Keratinocyte (primary cell): ENCODE measurements around the gene UQCRQ. TPM values are rescaled to one million over a fixed set of nuclear protein-coding genes. Genes with fewer than 3 reads are reported as not detected.

Experiments
- DNase-seq: peaks from one replicate; pipeline ENCODE4 v3.0.0-alpha.2; 2011; ENCODE audit warnings: low read depth, missing footprints, low spot score
- FAIRE-seq: peaks from 2 replicates; lab custom pipeline; 2011; peaks lifted over from hg19 to GRCh38; lab: Jason Lieb, UNC
- H2AFZ ChIP-seq: 2 replicates; pipeline ENCODE4 v1.6.0; 2012; ENCODE audit warnings: low read length, control low read depth, inconsistent platforms; ENCODE audit not compliant: control insufficient read depth
- H3K27ac ChIP-seq: 2 replicates; pipeline ENCODE4 v1.5.1; 2011; ENCODE audit warnings: low read length; ENCODE audit not compliant: control insufficient read depth, insufficient read depth
- H3K27me3 ChIP-seq: 3 replicates; pipeline ENCODE4 v1.6.0; 2011; ENCODE audit warnings: low read length; ENCODE audit not compliant: control insufficient read depth, insufficient read depth; ENCODE audit errors: extremely low read depth
- H3K36me3 ChIP-seq, 2 experiments: 2 replicates in 1 of 2; 3 replicates in 1 of 2; pipeline ENCODE4 v1.5.1; 2011; ENCODE audit warnings: low read length in 2 of 2, mild to moderate bottlenecking in 1 of 2; ENCODE audit not compliant: control insufficient read depth in 2 of 2, insufficient read depth in 2 of 2; ENCODE audit errors: extremely low read depth in 1 of 2
- H3K4me1 ChIP-seq: 3 replicates; pipeline ENCODE4 v1.5.1; 2011; ENCODE audit warnings: low read length; ENCODE audit not compliant: control insufficient read depth, insufficient read depth; ENCODE audit errors: extremely low read depth
- H3K4me2 ChIP-seq: 3 replicates; pipeline ENCODE4 v1.6.0; 2011; ENCODE audit warnings: low read depth, low read length; ENCODE audit not compliant: control insufficient read depth, insufficient read depth; ENCODE audit errors: extremely low read depth
- H3K4me3 ChIP-seq, 3 experiments: fragments of 200-600 bp in 1 of 3; sonication (generic) in 1 of 3; 2 replicates in 2 of 3; 3 replicates in 1 of 3; pipeline ENCODE4 v1.5.1; 2011 to 2016; ENCODE audit warnings: low read length in 3 of 3, mild to moderate bottlenecking in 3 of 3, control low read depth in 2 of 3, inconsistent platforms in 1 of 3, low read depth in 1 of 3, mixed read lengths in 1 of 3, mixed run types in 1 of 3, moderate library complexity in 1 of 3; ENCODE audit not compliant: control insufficient read depth in 2 of 3, insufficient read depth in 2 of 3; ENCODE audit errors: extremely low read depth in 1 of 3
- H3K79me2 ChIP-seq: 2 replicates; pipeline ENCODE4 v1.6.0; 2012; ENCODE audit warnings: low read length; ENCODE audit not compliant: control insufficient read depth, insufficient read depth
- H3K9ac ChIP-seq: 3 replicates; pipeline ENCODE4 v1.6.0; 2011; ENCODE audit warnings: low read length; ENCODE audit not compliant: control insufficient read depth, insufficient read depth; ENCODE audit errors: extremely low read depth
- H3K9me1 ChIP-seq: 3 replicates; pipeline ENCODE4 v1.6.0; 2011; ENCODE audit warnings: low read length; ENCODE audit not compliant: control insufficient read depth, insufficient read depth; ENCODE audit errors: extremely low read depth
- H3K9me3 ChIP-seq: 2 replicates; pipeline ENCODE4 v1.5.1; 2012; ENCODE audit warnings: low read depth, low read length; ENCODE audit not compliant: control insufficient read depth
- H4K20me1 ChIP-seq: 3 replicates; pipeline ENCODE4 v1.6.0; 2011; ENCODE audit warnings: low read length; ENCODE audit not compliant: control insufficient read depth, insufficient read depth; ENCODE audit errors: extremely low read depth
- CTCF ChIP-seq, 3 experiments: IDR thresholded peaks in 1 of 3; conservative IDR thresholded peaks in 1 of 3; optimal IDR thresholded peaks in 1 of 3; 2 replicates in 2 of 3; 3 replicates in 1 of 3; pipeline versions ENCODE3 to v1.5.1; 2011; ENCODE audit warnings: low read length in 3 of 3, mild to moderate bottlenecking in 3 of 3, moderate library complexity in 2 of 3, control low read depth in 1 of 3, inconsistent platforms in 1 of 3; ENCODE audit not compliant: insufficient read depth in 2 of 3; ENCODE audit errors: extremely low read depth in 1 of 3
- EZH2 ChIP-seq: IDR thresholded peaks from one replicate; pipeline ENCODE4 v1.6.1; 2012; ENCODE audit warnings: inconsistent platforms, mild to moderate bottlenecking, low read length, moderate library complexity
- dilution Hi-C: fragments of 300-500 bp; cut with MboI; formaldehyde crosslinking; loops from one replicate; pipeline ENCODE4 v1.7.0; 2020; ENCODE audit warnings: low sequenced_read_pairs; ENCODE audit not compliant: extremely low pct_ligation_motif_present
- polyA plus RNA-seq, 5 experiments: library from polyadenylated mRNA; depleted of rRNA in 3 of 5; stranded (reverse) in 3 of 5; stranded (forward) in 1 of 5; unstranded in 1 of 5; fragments of >200 nt; gene quantifications; 1 replicate in 1 of 5; 2 replicates in 3 of 5; 3 replicates in 1 of 5; pipeline versions ENCODE4 v1.2.1 to v1.2.3, GENCODE V29; 2011 to 2012; ENCODE audit warnings: missing spikeins in 2 of 5, low read depth in 1 of 5, low replicate concordance in 1 of 5

UQCRQ gene
- polyA plus RNA-seq, 1 donor (not counting 4 experiments of a cell fraction or from before 2014, with no cell fraction given) = 488 TPM

GRCh38 chr5:132901036-132901435, 34.6 kb downstream of the UQCRQ start:
- Histone ChIP-seq H3K9me1 (no peaks in the 10 kb centered on the region), H3K27ac (no peak overlapping the region), H2AFZ (no peak overlapping the region), H3K79me2 (peaks cover 3% of the 10 kb centered on the region), H4K20me1 (no peaks in the 10 kb centered on the region), H3K4me1 (no peaks in the 10 kb centered on the region), H3K4me2 (no peak overlapping the region), H3K27me3 (no peaks in the 10 kb centered on the region), H3K9me3 (no peaks in the 10 kb centered on the region), H3K9ac (no peak overlapping the region), H3K36me3 (peaks cover 13 to 19% of the 10 kb centered on the region in 2 experiments), H3K4me3 (no peak overlapping the region)
- dilution Hi-C loops = no loop called here
- FAIRE-seq (no peak), DNase-seq (no peak)
- TF ChIP-seq EZH2 = no peak
- no peak for TF ChIP-seq CTCF (optimal IDR thresholded peaks at IDR 0.05 in 1 of 3, IDR thresholded peaks at IDR 0.05 in 1 of 3, conservative IDR thresholded peaks at IDR 0.05 in 1 of 3; ENCODE audit: extremely low read depth in 1 of 3, insufficient read depth in 2 of 3, low read length in 3 of 3)

DNA sequence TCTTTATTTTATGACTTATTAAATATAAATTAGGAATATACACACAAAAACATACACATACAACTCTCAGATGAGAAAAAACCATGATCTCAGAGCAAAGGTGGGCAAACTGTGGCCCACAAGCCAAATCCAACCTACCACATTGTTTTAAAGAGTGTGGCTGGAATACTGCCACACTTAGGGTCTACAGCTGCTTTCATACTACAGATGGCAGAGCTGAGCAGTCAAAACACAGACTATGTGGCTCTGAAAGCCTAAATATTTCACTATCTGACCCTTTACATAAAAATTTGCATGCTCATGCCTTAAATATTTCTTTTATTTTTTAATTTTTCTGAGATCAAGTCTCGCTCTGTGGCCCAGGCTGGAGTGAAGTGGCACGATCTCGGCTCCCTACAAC, 35.3 kb downstream of the UQCRQ start:
- Histone ChIP-seq H3K9ac (no peak overlapping the region), H3K36me3 (peaks cover 10 to 12% of the 10 kb centered on the region in 2 experiments), H3K4me1 (no peaks in the 10 kb centered on the region), H3K9me1 (no peaks in the 10 kb centered on the region), H3K27me3 (no peaks in the 10 kb centered on the region), H3K4me2 (no peak overlapping the region), H3K4me3 (no peak overlapping the region), H3K9me3 (no peaks in the 10 kb centered on the region), H3K27ac (no peak overlapping the region), H2AFZ (no peak overlapping the region), H3K79me2 (peaks cover 3% of the 10 kb centered on the region), H4K20me1 (no peaks in the 10 kb centered on the region)
- DNase-seq (no peak), FAIRE-seq (no peak)
- TF ChIP-seq CTCF (optimal IDR thresholded peaks at IDR 0.05 in 1 of 3, IDR thresholded peaks at IDR 0.05 in 1 of 3, conservative IDR thresholded peaks at IDR 0.05 in 1 of 3; ENCODE audit: extremely low read depth in 1 of 3, insufficient read depth in 2 of 3, low read length in 3 of 3) (no peak), EZH2 (no peak)
- dilution Hi-C loops = no loop called here
